Astrocyte (in vitro differentiated cells and primary cell): Measurements from ENCODE around the gene SLC25A41. TPM values are rescaled to one million over a fixed set of nuclear protein-coding genes. Genes with fewer than 3 reads are reported as not detected.

Experiments used
- DNase-seq: peaks from one replicate; pipeline ENCODE4 v3.0.0-alpha.2; 2010; ENCODE audit warnings: low read depth
- FAIRE-seq: peaks from 2 replicates; lab custom pipeline; 2011; peaks lifted over from hg19 to GRCh38; lab: Jason Lieb, UNC
- H2AFZ ChIP-seq: 2 replicates; pipeline ENCODE4 v1.6.0; 2012; ENCODE audit warnings: low read depth, low read length, inconsistent platforms
- H3K27ac ChIP-seq: 2 replicates; pipeline ENCODE4 v1.5.1; 2011; ENCODE audit warnings: low read depth, low read length, inconsistent platforms
- H3K27me3 ChIP-seq: 2 replicates; pipeline ENCODE4 v1.6.0; 2011; ENCODE audit warnings: low read length, inconsistent platforms; ENCODE audit not compliant: insufficient read depth
- H3K36me3 ChIP-seq: 2 replicates; pipeline ENCODE4 v1.5.1; 2011; ENCODE audit warnings: low read length, inconsistent platforms; ENCODE audit not compliant: insufficient read depth
- H3K4me1 ChIP-seq: 2 replicates; pipeline ENCODE4 v1.5.1; 2011; ENCODE audit warnings: low read length, inconsistent platforms; ENCODE audit not compliant: insufficient read depth
- H3K4me2 ChIP-seq: 2 replicates; pipeline ENCODE4 v1.6.0; 2012; ENCODE audit warnings: low read length, inconsistent platforms
- H3K4me3 ChIP-seq: 2 replicates; pipeline ENCODE4 v1.5.1; 2011; ENCODE audit warnings: low read depth, mild to moderate bottlenecking, low read length, inconsistent platforms; ENCODE audit not compliant: insufficient read depth
- H3K79me2 ChIP-seq: 2 replicates; pipeline ENCODE4 v1.6.0; 2012; ENCODE audit warnings: mild to moderate bottlenecking, low read length, inconsistent platforms; ENCODE audit not compliant: insufficient read depth
- H3K9ac ChIP-seq: 2 replicates; pipeline ENCODE4 v1.6.0; 2012; ENCODE audit warnings: mild to moderate bottlenecking, low read length, inconsistent platforms
- H3K9me3 ChIP-seq: 2 replicates; pipeline ENCODE4 v1.5.1; 2012; ENCODE audit warnings: low read depth, mild to moderate bottlenecking, low read length, inconsistent platforms; ENCODE audit not compliant: insufficient read depth
- H4K20me1 ChIP-seq: 2 replicates; pipeline ENCODE4 v1.6.0; 2012; ENCODE audit warnings: low read length, inconsistent platforms; ENCODE audit not compliant: insufficient read depth
- H3K27ac Mint-ChIP-seq: one replicate; pipeline ENCODE4 v1.8.0; 2021; ENCODE audit warnings: mild to moderate bottlenecking, mixed read lengths; ENCODE audit not compliant: unreplicated experiment
- H3K27me3 Mint-ChIP-seq: one replicate; pipeline ENCODE4 v1.8.0; 2021; ENCODE audit warnings: low read depth, mixed read lengths; ENCODE audit not compliant: unreplicated experiment
- H3K36me3 Mint-ChIP-seq: one replicate; pipeline ENCODE4 v1.8.0; 2021; ENCODE audit warnings: low read depth, mixed read lengths; ENCODE audit not compliant: unreplicated experiment
- H3K4me1 Mint-ChIP-seq: one replicate; pipeline ENCODE4 v1.8.0; 2021; ENCODE audit warnings: low read depth, mixed read lengths; ENCODE audit not compliant: unreplicated experiment
- H3K4me3 Mint-ChIP-seq: one replicate; pipeline ENCODE4 v1.8.0; 2021; ENCODE audit warnings: mild to moderate bottlenecking, moderate library complexity, mixed read lengths; ENCODE audit not compliant: unreplicated experiment
- H3K9me3 Mint-ChIP-seq: one replicate; pipeline ENCODE4 v1.8.0; 2021; ENCODE audit warnings: mild to moderate bottlenecking, mixed read lengths; ENCODE audit not compliant: unreplicated experiment
- CTCF ChIP-seq: IDR thresholded peaks from 2 replicates; pipeline ENCODE4 v1.5.1; 2011; ENCODE audit warnings: low read depth, mild to moderate bottlenecking, inconsistent platforms, low read length, moderate library complexity; ENCODE audit not compliant: insufficient read depth
- EZH2 ChIP-seq: IDR thresholded peaks from 2 replicates; pipeline ENCODE4 v1.6.1; 2012; ENCODE audit warnings: mild to moderate bottlenecking, low read length, inconsistent platforms; ENCODE audit not compliant: insufficient read depth
- total RNA-seq: library from RNA; stranded (reverse); gene quantifications from 2 replicates; pipeline ENCODE4 v1.2.1, GENCODE V29; 2021

SLC25A41 gene
- total RNA-seq, 1 donor from 2014 or later: 0.75 TPM

DNA sequence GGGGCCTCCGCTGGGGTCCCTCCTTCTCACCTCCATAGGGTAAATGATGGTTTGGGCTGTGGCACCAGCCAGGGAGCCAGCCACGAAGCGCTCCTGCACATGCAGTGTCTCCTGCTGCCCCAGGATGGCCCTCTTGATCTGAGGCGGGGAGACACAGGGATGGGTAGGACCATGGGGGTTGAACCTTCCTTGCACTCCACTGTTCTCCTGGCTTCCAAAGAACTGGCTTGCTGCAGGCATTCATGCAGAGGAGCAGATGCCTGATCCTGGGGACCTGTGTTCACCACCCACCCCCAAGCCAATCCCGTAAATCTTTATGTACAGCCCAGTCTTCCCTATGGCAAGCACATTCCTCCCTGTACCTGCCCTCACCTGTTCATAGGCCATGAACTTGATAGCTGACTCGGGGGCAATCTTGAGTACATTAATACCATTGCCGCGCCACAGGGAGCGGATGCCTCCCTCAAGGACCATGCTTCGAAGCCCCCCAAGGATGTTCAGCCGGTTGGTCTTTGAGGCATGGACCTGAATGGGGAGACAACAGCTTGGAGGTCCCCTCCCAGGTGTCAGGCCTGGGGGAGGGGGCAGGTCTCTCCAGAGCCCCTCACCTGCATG, 20.5 kb upstream of the SLC25A41 start:
- no peak overlapping the region for H3K27ac ChIP-seq
- H3K4me3 ChIP-seq: no peak overlapping the region
- TF ChIP-seq EZH2 (no peak), CTCF (no peak)
- peaks cover 9% of the 10 kb centered on the region for H3K4me1 ChIP-seq
- DNase-seq: no peak
- Mint-ChIP-seq H3K4me3 (no peak overlapping the region), H3K27me3 (no peaks in the 10 kb centered on the region), H3K9me3 (peaks cover 13% of the 10 kb centered on the region), H3K27ac (no peak overlapping the region), H3K4me1 (no peaks in the 10 kb centered on the region), H3K36me3 (peaks cover 28% of the 10 kb centered on the region)
- no peak overlapping the region for H3K4me2 ChIP-seq
- H3K36me3 ChIP-seq: no peaks in the 10 kb centered on the region
- no peak overlapping the region for H3K9ac ChIP-seq
- FAIRE-seq: no peak
- no peaks in the 10 kb centered on the region for H4K20me1 ChIP-seq
- H3K9me3 ChIP-seq: peaks cover 8% of the 10 kb centered on the region
- no peak overlapping the region for H2AFZ ChIP-seq
- no peaks in the 10 kb centered on the region for H3K79me2 ChIP-seq
- no peaks in the 10 kb centered on the region for H3K27me3 ChIP-seq

- peaks cover 8% of the 10 kb centered on the region for H3K9me3 ChIP-seq
- Mint-ChIP-seq H3K9me3 (peaks cover 13% of the 10 kb centered on the region), H3K27ac (no peak overlapping the region), H3K36me3 (peaks cover 28% of the 10 kb centered on the region), H3K27me3 (no peaks in the 10 kb centered on the region), H3K4me3 (no peak overlapping the region), H3K4me1 (no peaks in the 10 kb centered on the region)
- no peaks in the 10 kb centered on the region for H3K79me2 ChIP-seq
- TF ChIP-seq CTCF: no peak
- no peak for TF ChIP-seq EZH2
- no peak overlapping the region for H3K4me2 ChIP-seq
- DNase-seq: no peak
- no peaks in the 10 kb centered on the region for H3K27me3 ChIP-seq
- H3K9ac ChIP-seq: no peak overlapping the region
- peaks cover 3% of the 10 kb centered on the region for H3K4me1 ChIP-seq
- H3K27ac ChIP-seq: no peak overlapping the region
- H2AFZ ChIP-seq: no peak overlapping the region
- no peaks in the 10 kb centered on the region for H4K20me1 ChIP-seq
- no peaks in the 10 kb centered on the region for H3K36me3 ChIP-seq
- FAIRE-seq: no peak
- no peak overlapping the region for H3K4me3 ChIP-seq
These were observed 19.3 kb upstream of the SLC25A41 start for GRCh38 chr19:6452899-6453298.

DNA sequence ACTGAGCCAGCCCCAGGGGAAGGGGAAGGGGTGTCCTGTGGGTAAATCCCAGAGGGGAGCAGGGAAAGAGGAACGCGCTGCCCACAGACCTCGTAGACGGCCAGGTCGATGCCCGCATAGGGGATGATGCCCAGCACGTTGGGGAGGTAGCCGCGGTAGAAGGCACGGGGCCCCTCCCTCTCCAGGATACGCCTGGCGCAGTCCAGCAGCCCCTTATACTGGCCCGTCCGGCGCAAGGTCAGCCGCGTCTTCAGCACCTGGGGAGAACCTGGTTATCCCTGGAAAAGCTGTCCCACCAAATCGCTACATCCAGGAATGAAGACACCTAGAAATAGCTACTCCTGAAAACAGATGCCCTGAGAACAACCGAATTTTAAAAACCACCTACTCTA, 18.7 kb upstream of the SLC25A41 start:
- Histone ChIP-seq H3K79me2 (no peaks in the 10 kb centered on the region), H3K4me2 (no peak overlapping the region), H3K9ac (no peak overlapping the region), H3K4me3 (no peak overlapping the region), H3K9me3 (peaks cover 8% of the 10 kb centered on the region), H3K36me3 (no peaks in the 10 kb centered on the region), H2AFZ (no peak overlapping the region), H3K4me1 (no peaks in the 10 kb centered on the region), H4K20me1 (no peaks in the 10 kb centered on the region), H3K27ac (no peak overlapping the region), H3K27me3 (no peaks in the 10 kb centered on the region)
- no peak for DNase-seq
- peaks cover 13% of the 10 kb centered on the region for H3K9me3 Mint-ChIP-seq
- no peak for FAIRE-seq
- H3K27ac Mint-ChIP-seq: no peak overlapping the region
- H3K4me3 Mint-ChIP-seq: no peak overlapping the region
- H3K4me1 Mint-ChIP-seq: no peaks in the 10 kb centered on the region
- peaks cover 28% of the 10 kb centered on the region for H3K36me3 Mint-ChIP-seq
- H3K27me3 Mint-ChIP-seq: no peaks in the 10 kb centered on the region
- TF ChIP-seq CTCF: no peak
- TF ChIP-seq EZH2: no peak
